HEK293 (cell line): ENCODE results near the gene RNF123.

ENCODE experiments used
- HOXA7 ChIP-seq: sonication (generic); formaldehyde crosslinking; IDR thresholded peaks from 2 replicates; pipeline ENCODE4 v1.8.1; 2022; ENCODE audit warnings: missing genetic modification reagents, borderline replicate concordance
- YY1 ChIP-seq: fragments of 450-650 bp; formaldehyde crosslinking; IDR thresholded peaks from 2 replicates; pipeline ENCODE4 v1.5.1; 2018; ENCODE audit warnings: missing biosample characterization, missing genetic modification characterization
- TF ChIP-seq, protein P1 (sequence below): fragments of 450-650 bp; formaldehyde crosslinking; IDR thresholded peaks from 2 replicates; pipeline ENCODE4 v1.5.1; 2016; ENCODE audit warnings: missing biosample characterization, missing genetic modification characterization
- TF ChIP-seq, protein P2 (sequence below): fragments of 450-650 bp; formaldehyde crosslinking; IDR thresholded peaks from 2 replicates; pipeline ENCODE4 v1.5.1; 2016; ENCODE audit warnings: missing biosample characterization, missing genetic modification characterization

DNA sequence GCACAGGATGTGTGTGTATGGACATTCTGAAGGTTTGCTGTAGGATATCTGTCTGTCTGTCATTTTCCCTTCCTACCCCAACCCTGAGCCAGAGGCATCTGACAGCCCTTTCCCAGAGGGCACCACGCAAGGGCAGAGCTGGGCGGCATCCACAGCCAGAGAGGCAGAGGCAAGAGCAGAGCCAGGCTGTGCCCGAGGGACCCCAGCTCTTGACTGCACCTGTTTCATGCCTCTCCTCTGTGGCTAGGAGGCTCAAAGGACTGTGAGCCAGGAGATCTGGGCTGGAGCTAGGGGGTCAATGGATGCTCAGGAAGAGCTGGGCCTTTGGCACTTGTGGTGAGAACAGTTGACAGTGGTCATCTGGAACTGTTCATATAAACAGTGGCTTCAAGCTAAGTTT, 20.0 kb upstream of the RNF123 start:
- TF ChIP-seq, protein P1, sequence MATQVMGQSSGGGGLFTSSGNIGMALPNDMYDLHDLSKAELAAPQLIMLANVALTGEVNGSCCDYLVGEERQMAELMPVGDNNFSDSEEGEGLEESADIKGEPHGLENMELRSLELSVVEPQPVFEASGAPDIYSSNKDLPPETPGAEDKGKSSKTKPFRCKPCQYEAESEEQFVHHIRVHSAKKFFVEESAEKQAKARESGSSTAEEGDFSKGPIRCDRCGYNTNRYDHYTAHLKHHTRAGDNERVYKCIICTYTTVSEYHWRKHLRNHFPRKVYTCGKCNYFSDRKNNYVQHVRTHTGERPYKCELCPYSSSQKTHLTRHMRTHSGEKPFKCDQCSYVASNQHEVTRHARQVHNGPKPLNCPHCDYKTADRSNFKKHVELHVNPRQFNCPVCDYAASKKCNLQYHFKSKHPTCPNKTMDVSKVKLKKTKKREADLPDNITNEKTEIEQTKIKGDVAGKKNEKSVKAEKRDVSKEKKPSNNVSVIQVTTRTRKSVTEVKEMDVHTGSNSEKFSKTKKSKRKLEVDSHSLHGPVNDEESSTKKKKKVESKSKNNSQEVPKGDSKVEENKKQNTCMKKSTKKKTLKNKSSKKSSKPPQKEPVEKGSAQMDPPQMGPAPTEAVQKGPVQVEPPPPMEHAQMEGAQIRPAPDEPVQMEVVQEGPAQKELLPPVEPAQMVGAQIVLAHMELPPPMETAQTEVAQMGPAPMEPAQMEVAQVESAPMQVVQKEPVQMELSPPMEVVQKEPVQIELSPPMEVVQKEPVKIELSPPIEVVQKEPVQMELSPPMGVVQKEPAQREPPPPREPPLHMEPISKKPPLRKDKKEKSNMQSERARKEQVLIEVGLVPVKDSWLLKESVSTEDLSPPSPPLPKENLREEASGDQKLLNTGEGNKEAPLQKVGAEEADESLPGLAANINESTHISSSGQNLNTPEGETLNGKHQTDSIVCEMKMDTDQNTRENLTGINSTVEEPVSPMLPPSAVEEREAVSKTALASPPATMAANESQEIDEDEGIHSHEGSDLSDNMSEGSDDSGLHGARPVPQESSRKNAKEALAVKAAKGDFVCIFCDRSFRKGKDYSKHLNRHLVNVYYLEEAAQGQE, result no peak
- TF ChIP-seq, protein P2, sequence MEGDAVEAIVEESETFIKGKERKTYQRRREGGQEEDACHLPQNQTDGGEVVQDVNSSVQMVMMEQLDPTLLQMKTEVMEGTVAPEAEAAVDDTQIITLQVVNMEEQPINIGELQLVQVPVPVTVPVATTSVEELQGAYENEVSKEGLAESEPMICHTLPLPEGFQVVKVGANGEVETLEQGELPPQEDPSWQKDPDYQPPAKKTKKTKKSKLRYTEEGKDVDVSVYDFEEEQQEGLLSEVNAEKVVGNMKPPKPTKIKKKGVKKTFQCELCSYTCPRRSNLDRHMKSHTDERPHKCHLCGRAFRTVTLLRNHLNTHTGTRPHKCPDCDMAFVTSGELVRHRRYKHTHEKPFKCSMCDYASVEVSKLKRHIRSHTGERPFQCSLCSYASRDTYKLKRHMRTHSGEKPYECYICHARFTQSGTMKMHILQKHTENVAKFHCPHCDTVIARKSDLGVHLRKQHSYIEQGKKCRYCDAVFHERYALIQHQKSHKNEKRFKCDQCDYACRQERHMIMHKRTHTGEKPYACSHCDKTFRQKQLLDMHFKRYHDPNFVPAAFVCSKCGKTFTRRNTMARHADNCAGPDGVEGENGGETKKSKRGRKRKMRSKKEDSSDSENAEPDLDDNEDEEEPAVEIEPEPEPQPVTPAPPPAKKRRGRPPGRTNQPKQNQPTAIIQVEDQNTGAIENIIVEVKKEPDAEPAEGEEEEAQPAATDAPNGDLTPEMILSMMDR, result no peak
- TF ChIP-seq HOXA7, result no peak
- no peak for TF ChIP-seq YY1 (tag by site-specific recombination)
